HG03378 (cell line): ENCODE results near the gene ERLIN1.

Experiments used
- ATAC-seq: cut with Tn5 transposase; IDR thresholded peaks from one replicate; pipeline ENCODE4 v1.9.1; 2021; ENCODE audit warnings: mild to moderate bottlenecking, moderate library complexity; ENCODE audit not compliant: unreplicated experiment

The ERLIN1 gene

GRCh38 chr10:100173035-100173434, 12.8 kb downstream of the ERLIN1 start:
- no peak for ATAC-seq

DNA sequence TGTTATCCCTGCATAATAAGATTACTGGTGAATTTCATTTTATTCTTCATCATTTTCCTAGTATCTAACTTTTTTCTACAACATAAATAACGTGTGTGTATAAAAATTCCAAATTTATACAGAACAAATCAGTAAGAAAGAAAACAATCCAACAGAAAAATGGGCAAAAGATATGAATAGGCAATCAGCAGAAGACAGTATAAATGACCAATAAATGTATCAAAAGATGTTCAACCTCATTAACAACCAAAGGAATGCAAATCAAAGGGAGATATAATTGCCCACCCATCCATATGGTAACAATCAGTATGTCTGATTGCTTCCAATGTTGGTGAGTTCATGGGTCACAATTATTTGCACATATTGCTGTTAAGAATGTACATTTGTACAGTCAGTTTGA, 13.5 kb downstream of the ERLIN1 start:
- ATAC-seq: no peak

DNA sequence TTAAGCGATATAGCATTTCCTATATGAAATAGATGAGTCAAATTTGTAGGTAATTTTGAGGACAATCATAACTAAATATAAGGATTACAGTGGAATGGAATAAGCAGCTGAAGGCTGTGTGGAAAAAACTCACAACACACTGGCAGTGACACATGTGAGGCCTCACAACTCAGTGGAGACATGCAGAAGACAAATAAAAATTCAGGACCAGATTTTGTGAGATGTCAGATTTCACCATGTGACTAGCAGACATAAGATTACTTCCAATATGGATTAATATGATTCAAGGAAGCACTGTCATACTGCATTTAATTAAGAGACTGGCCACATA, 17.6 kb downstream of the ERLIN1 start:
- no peak for ATAC-seq

GRCh38 chr10:100167553-100168312, 18.1 kb downstream of the ERLIN1 start:
- no peak for ATAC-seq

DNA sequence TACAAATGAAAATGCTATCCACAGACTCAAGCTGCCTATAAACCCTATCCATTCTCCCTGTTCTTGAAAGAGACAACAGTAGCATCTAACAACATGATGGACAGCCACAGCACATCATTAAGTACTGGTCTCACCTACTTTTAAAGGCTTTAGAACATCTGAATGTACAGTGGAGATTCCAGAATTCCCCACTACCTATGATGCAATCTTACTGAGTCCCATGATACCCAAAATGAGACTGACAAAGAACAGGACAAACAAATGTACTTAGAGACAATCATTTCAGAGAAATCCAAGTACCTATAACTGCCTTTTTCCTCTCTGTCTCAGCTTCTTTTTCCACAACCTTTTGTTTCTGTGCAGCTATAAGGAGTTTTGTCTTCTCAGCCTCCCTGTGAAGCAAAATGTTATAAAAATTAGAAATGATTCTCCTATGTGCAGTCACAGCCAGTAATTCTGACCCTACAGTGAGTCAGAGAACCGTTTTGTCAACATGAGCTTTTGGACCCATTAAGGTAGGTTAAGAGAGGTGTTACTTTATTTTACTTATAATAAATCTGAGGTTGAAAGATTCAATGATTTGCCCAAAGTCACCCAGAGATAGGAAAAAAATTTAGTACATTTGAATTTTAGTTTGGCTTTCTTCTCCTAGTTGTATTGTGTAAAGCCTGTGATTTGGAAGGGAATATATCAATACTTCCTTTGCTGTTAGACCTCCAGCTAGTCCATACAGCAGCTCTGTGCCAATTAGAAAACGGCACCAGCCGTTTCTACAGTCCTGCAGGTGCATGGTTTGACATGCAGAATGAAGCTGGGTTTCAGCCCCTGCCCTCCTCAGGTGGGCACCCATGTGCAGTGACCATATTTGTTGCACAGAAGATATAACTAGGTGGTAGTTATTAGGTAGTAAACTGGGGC, 21.9 kb downstream of the ERLIN1 start:
- no peak for ATAC-seq

GRCh38 chr10:100162696-100163095, 23.1 kb downstream of the ERLIN1 start:
- ATAC-seq: no peak

- peak; percentile 89 for ATAC-seq
Measured at GRCh38 chr10:100158044-100158805, 27.6 kb downstream of the ERLIN1 start.

GRCh38 chr10:100157156-100157555, 28.7 kb downstream of the ERLIN1 start:
- ATAC-seq: no peak

- no peak for ATAC-seq
Measured at GRCh38 chr10:100155936-100156335, 29.9 kb downstream of the ERLIN1 start.

GRCh38 chr10:100154666-100155065, 31.2 kb downstream of the ERLIN1 start:
- no peak for ATAC-seq

- ATAC-seq: no peak
Measured at GRCh38 chr10:100153239-100153825, 32.5 kb downstream of the ERLIN1 start.

- no peak for ATAC-seq
Measured at GRCh38 chr10:100151723-100152300, 34.0 kb downstream of the ERLIN1 start.

DNA sequence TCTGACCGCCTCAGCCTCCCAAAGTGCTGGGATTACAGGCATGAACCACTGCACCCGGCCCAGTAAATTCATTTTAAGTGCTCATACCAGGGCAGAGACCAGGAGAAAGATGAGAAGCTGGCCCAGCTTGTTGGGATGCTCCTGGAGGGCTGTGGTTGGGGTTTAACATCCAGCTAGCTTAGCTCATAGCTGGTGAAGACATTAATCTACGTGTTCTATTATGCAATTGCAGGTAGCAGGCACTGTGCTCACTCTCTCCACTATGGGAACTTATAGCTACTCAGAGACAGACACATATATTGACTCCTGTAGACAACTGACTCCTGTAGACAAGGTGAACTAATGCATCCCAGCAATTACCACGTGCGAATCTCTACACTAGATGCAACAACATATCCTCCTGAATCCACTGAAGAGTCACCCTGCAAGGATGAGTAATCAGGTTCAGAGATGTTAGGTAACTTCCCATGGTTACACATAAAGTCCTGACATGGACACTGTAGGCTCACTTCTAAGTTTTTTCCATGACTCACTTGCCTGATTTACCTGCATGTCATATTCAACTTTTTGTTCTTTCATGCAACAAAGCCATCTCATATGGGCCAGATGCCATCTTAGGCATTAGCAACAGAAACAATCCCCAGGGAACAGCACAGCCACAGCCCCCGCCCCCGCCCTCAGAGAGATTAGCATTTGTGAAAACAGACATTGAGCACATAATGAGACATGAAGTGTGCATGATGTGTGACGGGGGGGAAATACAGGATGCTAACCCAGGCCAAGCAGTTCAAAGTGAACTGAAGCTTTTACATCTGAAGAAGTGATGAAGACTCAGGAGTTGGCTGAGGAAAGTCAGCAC, 37.2 kb downstream of the ERLIN1 start:
- peak; percentile 70 for ATAC-seq

DNA sequence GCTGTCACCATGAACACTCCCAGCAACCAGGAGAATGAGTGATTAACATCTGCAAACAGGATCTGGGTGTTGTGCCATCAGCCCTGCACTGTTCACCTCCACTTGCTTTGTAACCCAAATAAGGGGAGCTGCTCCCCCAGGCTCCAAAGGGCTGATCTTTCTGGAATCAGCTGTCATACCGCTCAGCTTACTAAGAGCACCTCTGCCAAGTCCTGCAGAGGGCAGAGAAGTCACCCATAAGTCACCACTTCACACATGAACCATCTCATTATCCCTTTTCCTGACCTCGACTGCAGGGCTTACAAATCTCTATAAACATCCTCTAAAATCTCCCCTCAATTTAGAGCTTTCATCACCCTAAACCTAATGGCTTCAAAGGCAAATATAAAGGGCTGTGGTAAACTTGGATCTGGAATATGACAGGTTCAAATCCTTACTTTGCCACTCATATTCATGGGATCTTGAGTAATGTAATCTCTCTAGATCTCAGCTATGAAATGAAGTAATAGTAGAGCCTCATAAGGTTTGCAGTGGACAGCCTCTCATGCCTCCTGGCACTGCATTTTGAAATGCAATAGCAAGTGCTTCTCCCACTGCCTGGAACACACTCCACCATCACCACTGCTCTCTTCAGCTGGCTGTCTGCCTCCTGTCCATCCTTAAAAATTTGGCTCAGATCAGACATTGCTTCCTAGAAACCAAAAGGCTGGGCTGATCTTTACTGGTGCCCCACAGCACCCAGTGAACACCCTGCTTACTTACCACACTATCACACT, 38.8 kb downstream of the ERLIN1 start:
- ATAC-seq: no peak

DNA sequence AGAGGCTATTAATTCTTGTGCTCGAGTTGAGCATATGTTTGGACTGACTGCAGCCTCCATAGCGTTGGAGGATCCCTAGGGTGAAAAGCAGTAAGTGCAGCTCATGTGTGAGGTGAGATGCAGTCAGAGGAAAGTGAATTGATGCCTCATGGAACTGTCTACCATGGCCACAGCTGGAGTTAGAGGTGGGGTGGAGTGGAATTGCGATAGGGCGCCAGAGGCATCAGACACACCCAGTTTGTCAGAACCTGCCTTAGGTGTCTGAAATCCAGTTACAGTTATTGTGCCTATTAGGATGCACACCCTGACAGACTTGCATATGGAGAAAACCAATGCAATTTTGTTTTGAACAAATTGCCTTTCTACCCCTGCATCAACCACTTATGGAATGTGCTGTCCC, 39.4 kb downstream of the ERLIN1 start:
- no peak for ATAC-seq

DNA sequence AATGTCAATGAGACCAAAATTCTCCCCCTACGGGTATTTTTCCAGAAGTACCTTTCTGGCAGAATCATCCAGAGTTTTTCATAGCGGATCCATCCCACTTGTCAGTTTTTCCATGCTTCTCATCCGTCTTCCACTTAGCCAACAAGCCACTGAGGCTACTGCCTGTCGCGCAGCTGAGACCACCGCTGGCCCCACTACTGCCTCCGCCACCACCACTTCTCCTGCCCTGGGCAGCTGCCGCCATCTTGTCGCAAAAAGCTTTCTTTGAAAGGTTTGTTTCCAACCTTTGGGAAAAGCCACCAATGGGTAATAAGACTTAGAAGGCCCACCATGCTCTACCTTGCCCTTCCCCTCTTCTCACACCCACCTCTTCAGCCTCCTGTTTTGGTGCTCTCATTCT, 42.1 kb downstream of the ERLIN1 start:
- ATAC-seq: no peak

DNA sequence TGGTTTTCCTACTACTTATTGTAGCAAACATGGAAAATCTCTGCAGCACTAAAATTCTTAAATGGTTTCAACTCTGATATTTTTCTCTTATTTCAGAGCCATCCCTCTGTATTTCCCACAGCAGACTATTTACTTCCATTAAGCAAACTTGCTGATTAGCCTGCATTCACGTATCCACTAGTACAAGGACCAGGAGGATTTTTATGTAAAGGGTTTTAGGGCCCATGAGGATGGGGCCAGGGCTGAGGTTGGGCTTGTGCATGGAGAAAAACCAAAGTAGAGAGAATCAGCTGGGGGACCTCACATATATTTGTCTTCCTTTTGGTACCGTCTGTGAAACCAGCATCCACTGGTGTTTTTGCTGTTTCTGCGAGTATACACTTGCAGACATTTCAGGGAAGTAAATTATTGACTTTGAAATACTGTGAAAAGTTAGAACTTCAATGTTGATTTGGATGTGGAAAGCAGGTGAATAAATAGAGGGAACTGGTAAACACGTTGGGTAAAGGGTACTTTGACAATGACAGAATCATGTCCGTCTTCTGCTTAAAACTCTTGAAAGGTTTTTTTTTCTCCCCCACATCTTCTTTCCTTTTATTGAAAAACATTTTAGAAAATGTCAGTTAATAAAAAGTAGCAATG, 44.3 kb downstream of the ERLIN1 start:
- ATAC-seq: no peak

GRCh38 chr10:100140070-100140469, 45.8 kb downstream of the ERLIN1 start:
- no peak for ATAC-seq
